A549 (cell line): ENCODE measurements around the gene CADPS2. TPM values are rescaled to one million over a fixed set of nuclear protein-coding genes. Genes with fewer than 3 reads are reported as not detected.

Experiments used
- ATAC-seq, 2 experiments: fragments of 200-7000 bp in 1 of 2; fragments of >200 bp in 1 of 2; cut with Nextera tagmentation in 1 of 2; cut with Tn5 transposase in 1 of 2; 3 replicates each; pipeline versions ENCODE4 v1.8.0 to v1.9.1; 2018 to 2020; ENCODE audit warnings: mild to moderate bottlenecking in 1 of 2, moderate library complexity in 1 of 2
- CTCF ChIA-PET: fragments of 300-600 bp; sonication (Branson Sonifier 250); formaldehyde crosslinking; extraction: SDS; loops from one replicate; lab custom pipeline; 2021; ENCODE audit warnings: antibody characterized with exemption, inconsistent platforms; lab: Yijun Ruan, JAX
- POLR2A ChIA-PET: fragments of 350-600 bp; formaldehyde crosslinking; extraction: SDS; loops from one replicate; lab custom pipeline; 2021; ENCODE audit warnings: antibody characterized with exemption, inconsistent platforms; lab: Yijun Ruan, JAX
- DNase-seq, 2 experiments: peaks; one replicate each; pipeline versions ENCODE4 v3.0.0 to v3.0.0-alpha.2; 2011 to 2016; ENCODE audit warnings: low read depth in 1 of 2, low spot score in 1 of 2
- FAIRE-seq: peaks from 2 replicates; lab custom pipeline; 2011; peaks lifted over from hg19 to GRCh38; lab: Jason Lieb, UNC
- H3K27ac ChIP-seq, 2 experiments: fragments of >200 bp; sonication (Bioruptor Twin); formaldehyde crosslinking; 3 replicates each; pipeline ENCODE4 v1.5.1; 2016 to 2017
- H3K4me1 ChIP-seq: fragments of >200 bp; sonication (Bioruptor Twin); formaldehyde crosslinking; 3 replicates; pipeline ENCODE4 v1.6.1; 2016
- H3K4me2 ChIP-seq: fragments of >200 bp; sonication (Bioruptor Twin); formaldehyde crosslinking; 3 replicates; pipeline ENCODE4 v1.6.1; 2016
- H3K4me3 ChIP-seq: fragments of >200 bp; sonication (Bioruptor Twin); formaldehyde crosslinking; 3 replicates; pipeline ENCODE4 v1.5.1; 2016
- H3K9me3 ChIP-seq: fragments of >200 bp; sonication (Bioruptor Twin); formaldehyde crosslinking; 3 replicates; pipeline ENCODE4 v1.6.1; 2016
- ATOH8 ChIP-seq: fragments of 250-450 bp; sonication (Bioruptor Pico); IDR thresholded peaks from 2 replicates; pipeline ENCODE4 v1.5.0; 2020; ENCODE audit warnings: low read depth, mild to moderate bottlenecking, moderate library complexity
- EHF ChIP-seq: fragments of 250-450 bp; sonication (Bioruptor Pico); IDR thresholded peaks from 2 replicates; pipeline ENCODE4 v1.5.0; 2020; ENCODE audit warnings: mild to moderate bottlenecking
- ELK1 ChIP-seq: fragments of 150-350 bp; IDR thresholded peaks from 2 replicates; pipeline ENCODE4 v1.6.1; 2014; ENCODE audit warnings: low read depth, mild to moderate bottlenecking, low read length
- FOSB ChIP-seq: fragments of 250-450 bp; sonication (Bioruptor Pico); IDR thresholded peaks from 2 replicates; pipeline ENCODE4 v1.5.0; 2020; ENCODE audit warnings: mild to moderate bottlenecking, moderate library complexity
- FOXS1 ChIP-seq: fragments of 250-450 bp; sonication (Bioruptor Pico); IDR thresholded peaks from 2 replicates; pipeline ENCODE4 v1.5.0; 2020; ENCODE audit warnings: mild to moderate bottlenecking, moderate library complexity
- HDAC2 ChIP-seq: fragments of 200-600 bp; sonication (generic); IDR thresholded peaks from 2 replicates; pipeline ENCODE4 v1.6.1; 2016
- HEYL ChIP-seq: fragments of 250-450 bp; sonication (Bioruptor Pico); IDR thresholded peaks from 2 replicates; pipeline ENCODE4 v1.8.0; 2021; ENCODE audit warnings: mild to moderate bottlenecking, moderate library complexity
- HMGXB4 ChIP-seq: fragments of 250-450 bp; sonication (Bioruptor Pico); IDR thresholded peaks from 2 replicates; pipeline ENCODE4 v1.5.0; 2021; ENCODE audit warnings: mild to moderate bottlenecking, moderate library complexity, borderline replicate concordance
- HOXB5 ChIP-seq: fragments of 250-450 bp; sonication (Bioruptor Pico); IDR thresholded peaks from 2 replicates; pipeline ENCODE4 v1.5.0; 2020; ENCODE audit warnings: mild to moderate bottlenecking, moderate library complexity
- KDM1A ChIP-seq: fragments of 200-600 bp; sonication (generic); IDR thresholded peaks from 2 replicates; pipeline ENCODE4 v1.6.1; 2016; ENCODE audit warnings: low read depth, mild to moderate bottlenecking
- MAFK ChIP-seq: fragments of 450-650 bp; IDR thresholded peaks from 2 replicates; pipeline ENCODE4 v1.6.1; 2014; ENCODE audit not compliant: partially characterized antibody
- MAZ ChIP-seq: fragments of 150-350 bp; IDR thresholded peaks from 2 replicates; pipeline ENCODE4 v1.6.1; 2014; ENCODE audit warnings: antibody characterized with exemption, low read depth, low read length, borderline replicate concordance
- MYC ChIP-seq: IDR thresholded peaks from 2 replicates; pipeline ENCODE4 v1.6.1; 2012; ENCODE audit warnings: mild to moderate bottlenecking, inconsistent platforms, low read length, improper control_type of control experiment, borderline replicate concordance
- NFE2L2 ChIP-seq: fragments of 150-350 bp; conservative IDR thresholded peaks from 2 replicates; pipeline ENCODE4 v1.6.1; 2014; ENCODE audit warnings: low read length
- NPAS2 ChIP-seq: fragments of 250-450 bp; sonication (Bioruptor Pico); IDR thresholded peaks from 2 replicates; pipeline ENCODE4 v1.8.0; 2022; ENCODE audit warnings: mild to moderate bottlenecking, moderate library complexity, borderline replicate concordance
- NR3C1 ChIP-seq: fragments of >200 bp; sonication (Bioruptor Twin); formaldehyde crosslinking; IDR thresholded peaks from 3 replicates; pipeline ENCODE4 v1.6.1; 2017
- POLR2A ChIP-seq: IDR thresholded peaks from 2 replicates; pipeline ENCODE4 v1.6.1; 2012; ENCODE audit warnings: mild to moderate bottlenecking, low read length
- POLR2AphosphoS2 ChIP-seq: conservative IDR thresholded peaks from 2 replicates; pipeline ENCODE4 v1.6.1; 2012; ENCODE audit warnings: low read length, improper control_type of control experiment, inconsistent platforms
- SMC3 ChIP-seq: fragments of >200 bp; sonication (Bioruptor Twin); formaldehyde crosslinking; IDR thresholded peaks from 3 replicates; pipeline ENCODE4 v1.6.1; 2018; ENCODE audit warnings: inconsistent platforms
- SREBF2 ChIP-seq: fragments of 450-650 bp; IDR thresholded peaks from 2 replicates; pipeline ENCODE4 v1.6.1; 2014; ENCODE audit warnings: mild to moderate bottlenecking, moderate library complexity
- TP53 ChIP-seq: fragments of 250-450 bp; sonication (Bioruptor Pico); IDR thresholded peaks from 2 replicates; pipeline ENCODE4 v1.5.0; 2021; ENCODE audit warnings: mild to moderate bottlenecking, moderate library complexity
- USF2 ChIP-seq: fragments of 450-650 bp; IDR thresholded peaks from 2 replicates; pipeline ENCODE4 v1.6.1; 2014; ENCODE audit warnings: antibody characterized with exemption
- ZC3H11A ChIP-seq: fragments of 450-650 bp; IDR thresholded peaks from 2 replicates; pipeline ENCODE4 v1.6.1; 2014; ENCODE audit warnings: antibody characterized with exemption, mild to moderate bottlenecking
- ZFP36 ChIP-seq: fragments of 450-650 bp; IDR thresholded peaks from 2 replicates; pipeline ENCODE4 v1.6.1; 2014; ENCODE audit warnings: borderline replicate concordance; ENCODE audit not compliant: partially characterized antibody
- ZNF302 ChIP-seq: fragments of 250-450 bp; sonication (Bioruptor Pico); IDR thresholded peaks from 2 replicates; pipeline ENCODE4 v1.9.0; 2021; ENCODE audit warnings: inconsistent platforms, mild to moderate bottlenecking, moderate library complexity
- ZSCAN20 ChIP-seq: fragments of 250-450 bp; sonication (Bioruptor Pico); IDR thresholded peaks from 2 replicates; pipeline ENCODE4 v1.8.0; 2022; ENCODE audit warnings: mild to moderate bottlenecking, moderate library complexity
- WGBS: methylation state at CpG from one replicate; pipeline ENCODE4 v1.1.6; 2017; ENCODE audit errors: missing lambda C conversion rate; 5-methylcytosine and 5-hydroxymethylcytosine counted together
- polyA plus RNA-seq, 4 experiments: library from polyadenylated mRNA; depleted of rRNA in 3 of 4; stranded (reverse); fragments of >200 nt; fragmentation: RNase III in 1 of 4; extraction: RNeasy Plus Mini Kit Qiagen cat#74134 plus additional on column Dnase treatment in 1 of 4; gene quantifications; 2 replicates in 3 of 4; 3 replicates in 1 of 4; pipeline ENCODE4 v1.2.3, GENCODE V29; 2011 to 2017

The CADPS2 gene
- polyA plus RNA-seq, 2 of the 4 experiments (the other 2 are of a cell fraction): 0.04 to 0.10 TPM

- Histone ChIP-seq H3K27ac (no peak overlapping the region), H3K9me3 (no peaks in the 10 kb centered on the region), H3K4me3 (no peak overlapping the region), H3K4me2 (no peak overlapping the region), H3K4me1 (no peaks in the 10 kb centered on the region)
- no peak for FAIRE-seq
- DNase-seq: no peak
- no peak for ATAC-seq
- ChIA-PET CTCF (no interaction called here), POLR2A (no interaction called here)
- WGBS: 11% methylated on average over 6 of the region's 6 CpGs
- TF ChIP-seq ZFP36: no peak
- TF ChIP-seq TP53: no peak
- no peak for TF ChIP-seq HOXB5 (CRISPR knock-in tag)
- no peak for TF ChIP-seq MAZ
- no peak for TF ChIP-seq FOSB (CRISPR knock-in tag)
- TF ChIP-seq ZC3H11A: no peak
- no peak for TF ChIP-seq EHF (CRISPR knock-in tag)
- no peak for TF ChIP-seq USF2
- TF ChIP-seq ZNF302 (CRISPR knock-in tag): no peak
- no peak for TF ChIP-seq FOXS1 (CRISPR knock-in tag)
- TF ChIP-seq ZSCAN20: no peak
- no peak for TF ChIP-seq ELK1
- TF ChIP-seq MAFK: no peak
- TF ChIP-seq KDM1A: no peak
- no peak for TF ChIP-seq NFE2L2
- no peak for TF ChIP-seq SMC3
- TF ChIP-seq MYC: no peak
Observed at GRCh38 chr7:122339145-122339904, 546.9 kb downstream of the CADPS2 start.

GRCh38 chr7:122337011-122337410 is 549.2 kb downstream of the CADPS2 start:
- TF ChIP-seq HMGXB4 (CRISPR knock-in tag) (no peak), SREBF2 (no peak), FOSB (CRISPR knock-in tag) (no peak), POLR2A (no peak), NPAS2 (no peak), ZC3H11A (no peak), POLR2AphosphoS2 (no peak), NR3C1 (no peak), HEYL (CRISPR knock-in tag) (no peak), ATOH8 (no peak), HDAC2 (no peak)
- TF ChIP-seq, all 56 proteins: peak for 0
- Histone ChIP-seq H3K27ac (no peak overlapping the region), H3K9me3 (no peaks in the 10 kb centered on the region), H3K4me1 (no peaks in the 10 kb centered on the region), H3K4me2 (no peak overlapping the region), H3K4me3 (no peak overlapping the region)
- ATAC-seq: no peak
- 4% methylated on average over 2 of the region's 2 CpGs for WGBS
- DNase-seq: no peak
- CTCF ChIA-PET: no interaction called here
- no peak for FAIRE-seq
- POLR2A ChIA-PET: no interaction called here
